ENCODE measurements around the gene MVB12B. TPM values are rescaled to one million over a fixed set of nuclear protein-coding genes. Genes with fewer than 3 reads are reported as not detected.

MVB12B gene
- total and polyA plus RNA-seq, 8 donors, result 19.9 to 25.3 (median 22.8) TPM

DNA sequence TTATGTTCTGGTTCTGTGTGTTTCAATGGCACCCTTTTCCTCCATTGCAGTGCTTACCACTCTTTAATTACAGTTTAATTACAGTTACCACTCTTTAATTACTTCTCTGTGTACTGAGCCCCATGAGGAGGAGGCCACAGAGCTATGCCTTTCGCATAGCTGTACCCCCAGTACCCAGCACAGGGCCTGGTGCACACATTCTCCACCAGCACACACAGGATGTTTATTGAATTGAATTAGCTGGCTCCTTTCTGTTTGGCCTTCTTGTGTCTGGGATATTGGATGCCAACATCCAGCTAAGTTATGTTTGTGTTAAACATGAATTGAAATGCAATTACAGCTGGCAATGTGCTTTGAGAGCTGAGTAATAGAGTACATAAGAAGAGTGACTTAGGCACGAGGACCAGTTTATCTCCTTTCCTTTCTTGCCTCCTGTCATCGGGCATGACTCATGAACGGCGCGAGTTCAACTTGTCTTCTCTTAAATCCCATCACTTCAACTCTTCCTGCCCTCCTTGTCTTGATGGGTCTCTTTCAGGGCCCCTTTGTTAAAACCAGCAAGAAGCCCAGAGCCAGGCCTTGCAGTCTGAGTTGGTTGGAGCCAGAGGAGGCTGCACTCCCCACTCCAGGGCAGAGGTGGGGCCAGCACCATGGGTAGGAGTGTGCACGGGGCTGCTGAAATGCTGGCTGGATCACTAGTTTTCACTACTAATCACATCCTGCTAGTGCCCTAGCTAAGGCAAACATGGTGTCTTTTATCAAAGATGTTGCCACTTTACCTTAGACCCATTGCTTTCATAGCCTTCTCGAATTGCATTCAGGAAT lies 37.4 kb downstream of the MVB12B start:
- H3K4me3 ChIP-seq, result no peak overlapping the region
- H3K4me1 ChIP-seq, result peaks cover 5 to 32% of the 10 kb centered on the region in 2 donors
- H3K36me3 ChIP-seq, result no peaks in the 10 kb centered on the region
- H3K27me3 ChIP-seq, result no peaks in the 10 kb centered on the region
- intact Hi-C loops (cut with DNase I), result no loop called here
- TF ChIP-seq, protein P1, sequence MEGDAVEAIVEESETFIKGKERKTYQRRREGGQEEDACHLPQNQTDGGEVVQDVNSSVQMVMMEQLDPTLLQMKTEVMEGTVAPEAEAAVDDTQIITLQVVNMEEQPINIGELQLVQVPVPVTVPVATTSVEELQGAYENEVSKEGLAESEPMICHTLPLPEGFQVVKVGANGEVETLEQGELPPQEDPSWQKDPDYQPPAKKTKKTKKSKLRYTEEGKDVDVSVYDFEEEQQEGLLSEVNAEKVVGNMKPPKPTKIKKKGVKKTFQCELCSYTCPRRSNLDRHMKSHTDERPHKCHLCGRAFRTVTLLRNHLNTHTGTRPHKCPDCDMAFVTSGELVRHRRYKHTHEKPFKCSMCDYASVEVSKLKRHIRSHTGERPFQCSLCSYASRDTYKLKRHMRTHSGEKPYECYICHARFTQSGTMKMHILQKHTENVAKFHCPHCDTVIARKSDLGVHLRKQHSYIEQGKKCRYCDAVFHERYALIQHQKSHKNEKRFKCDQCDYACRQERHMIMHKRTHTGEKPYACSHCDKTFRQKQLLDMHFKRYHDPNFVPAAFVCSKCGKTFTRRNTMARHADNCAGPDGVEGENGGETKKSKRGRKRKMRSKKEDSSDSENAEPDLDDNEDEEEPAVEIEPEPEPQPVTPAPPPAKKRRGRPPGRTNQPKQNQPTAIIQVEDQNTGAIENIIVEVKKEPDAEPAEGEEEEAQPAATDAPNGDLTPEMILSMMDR (IDR thresholded peaks at IDR 0.05), result no peak
- no peak overlapping the region for H3K27ac ChIP-seq
- DNase-seq (no peak), ATAC-seq (peak; percentile 65)
- peaks cover 5 to 21% of the 10 kb centered on the region in 2 donors for H3K9me3 ChIP-seq

DNA sequence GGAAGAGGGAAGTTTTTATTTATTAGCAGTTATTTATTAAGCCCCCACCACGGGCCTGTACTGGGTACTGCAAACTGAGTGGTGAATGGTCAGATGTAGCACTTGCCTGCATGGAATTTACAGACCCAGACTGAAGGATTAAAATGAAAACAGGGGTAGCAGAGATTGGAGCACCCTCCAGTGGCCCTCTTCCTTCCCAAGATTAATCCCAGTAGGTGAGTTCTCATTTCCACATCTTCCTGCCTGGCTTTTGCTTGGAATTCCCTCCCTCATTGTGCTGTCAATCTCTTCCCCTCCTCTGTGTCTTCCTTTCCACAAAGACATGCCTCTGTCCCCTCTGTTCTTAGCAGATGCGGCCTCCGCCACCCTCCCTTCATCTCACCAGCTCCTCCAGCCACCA lies 39.2 kb downstream of the MVB12B start:
- Histone ChIP-seq H3K4me3 (no peak overlapping the region), H3K36me3 (no peaks in the 10 kb centered on the region), H3K4me1 (peaks cover 5 to 32% of the 10 kb centered on the region in 2 donors), H3K9me3 (peaks cover 5 to 20% of the 10 kb centered on the region in 2 donors), H3K27ac (no peak overlapping the region), H3K27me3 (no peaks in the 10 kb centered on the region)
- intact Hi-C loops (cut with DNase I), result no loop called here
- TF ChIP-seq, protein P1 (IDR thresholded peaks at IDR 0.05), result no peak
- ATAC-seq (no peak), DNase-seq (no peak)

DNA sequence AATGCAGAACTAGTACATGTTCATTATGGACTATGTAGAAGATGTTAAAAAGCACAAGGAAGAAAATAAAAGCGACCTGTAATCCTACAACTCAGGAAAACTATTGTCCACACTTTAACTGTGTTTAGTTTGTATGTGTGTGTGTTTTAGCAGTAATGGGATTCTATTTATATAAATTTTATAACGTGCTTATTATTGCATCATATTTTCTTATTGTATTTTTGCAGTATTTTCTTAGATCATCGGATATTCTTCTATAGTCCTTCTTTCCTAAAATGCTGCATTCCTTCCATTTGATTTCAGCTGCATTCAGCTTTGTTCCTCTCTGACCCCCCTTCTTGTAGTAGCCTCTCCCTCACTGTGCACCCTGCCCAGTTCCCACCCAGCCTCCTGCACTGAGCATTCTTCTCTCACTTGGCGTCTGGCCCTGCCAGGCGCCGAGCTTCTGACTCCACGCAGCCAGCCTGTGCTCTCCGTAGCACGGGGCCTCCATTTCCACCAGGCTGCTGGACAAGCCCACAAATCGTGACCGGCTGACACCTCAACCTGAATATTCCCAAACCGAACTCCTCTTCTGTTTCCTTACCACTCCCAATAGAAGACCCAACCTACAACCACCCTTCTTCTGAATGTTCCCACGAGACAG lies 39.9 kb downstream of the MVB12B start:
- ATAC-seq (peak; percentile 45), DNase-seq (no peak)
- Histone ChIP-seq H3K36me3 (no peaks in the 10 kb centered on the region), H3K27me3 (no peaks in the 10 kb centered on the region), H3K9me3 (peaks cover 5 to 13% of the 10 kb centered on the region in 2 donors), H3K27ac (peak overlapping the region in 1 of 2 donors; percentile 24), H3K4me3 (no peak overlapping the region), H3K4me1 (peaks cover 5 to 32% of the 10 kb centered on the region in 2 donors)
- intact Hi-C loops (cut with DNase I), result no loop called here
- TF ChIP-seq, protein P1 (IDR thresholded peaks at IDR 0.05), result no peak

DNA sequence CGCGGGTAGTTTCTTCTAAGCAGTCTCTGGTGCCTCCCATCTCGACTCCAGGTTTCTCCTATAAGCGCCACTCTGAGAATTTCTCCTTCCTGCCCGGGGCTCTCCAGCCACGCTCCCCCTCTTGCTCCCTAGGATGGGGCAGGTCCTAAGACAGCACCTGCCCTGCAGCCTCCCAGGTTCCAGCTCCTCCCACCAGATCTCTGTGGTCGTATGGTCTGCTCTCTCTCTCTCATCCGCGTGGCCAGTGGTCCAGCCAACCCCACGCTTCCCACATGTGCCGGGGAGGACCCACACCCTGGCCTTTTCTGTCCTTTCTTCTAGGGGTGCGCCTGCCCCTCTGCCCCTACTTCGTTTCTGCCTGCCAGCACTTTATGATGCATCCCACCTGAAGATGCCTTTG lies 40.5 kb downstream of the MVB12B start:
- intact Hi-C loops (cut with DNase I), result no loop called here
- ATAC-seq, result no peak
- H3K4me1 ChIP-seq, result peaks cover 5 to 35% of the 10 kb centered on the region in 2 donors
- no peak overlapping the region for H3K27ac ChIP-seq
- no peaks in the 10 kb centered on the region for H3K36me3 ChIP-seq
- TF ChIP-seq, protein P1 (IDR thresholded peaks at IDR 0.05), result no peak
- DNase-seq, result no peak
- H3K27me3 ChIP-seq, result no peaks in the 10 kb centered on the region
- H3K9me3 ChIP-seq, result peaks cover under 1 to 6% of the 10 kb centered on the region in 2 donors
- no peak overlapping the region for H3K4me3 ChIP-seq

DNA sequence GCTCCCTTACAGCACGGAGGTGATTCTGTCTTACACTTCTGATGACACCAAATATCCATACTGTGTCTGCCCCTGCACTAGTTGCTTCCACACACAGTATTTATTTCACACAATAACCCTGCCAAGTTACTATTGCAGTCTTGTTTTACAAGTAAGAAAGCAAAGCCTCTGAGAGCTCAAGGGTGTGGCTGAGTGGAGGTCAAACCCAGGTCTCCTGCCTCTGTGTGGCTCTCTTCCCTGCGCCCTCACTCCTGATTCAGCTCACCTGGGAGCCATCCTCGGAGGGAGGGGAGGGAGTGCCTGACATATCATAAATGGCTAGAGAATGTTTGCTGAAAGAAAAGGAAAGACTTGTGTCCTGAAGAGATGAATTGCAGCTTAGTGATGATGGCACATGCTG lies 41.0 kb downstream of the MVB12B start:
- no peak overlapping the region for H3K4me3 ChIP-seq
- DNase-seq (peak in 1 of 4 donors; percentile 47), ATAC-seq (peak; percentile 85)
- intact Hi-C loops (cut with DNase I), result no loop called here
- peaks cover 6 to 40% of the 10 kb centered on the region in 2 donors for H3K4me1 ChIP-seq
- no peak overlapping the region for H3K27ac ChIP-seq
- no peaks in the 10 kb centered on the region for H3K36me3 ChIP-seq
- TF ChIP-seq, protein P1 (IDR thresholded peaks at IDR 0.05), result no peak
- peaks cover 0 to 1% of the 10 kb centered on the region in 2 donors for H3K9me3 ChIP-seq
- H3K27me3 ChIP-seq, result no peaks in the 10 kb centered on the region

Data from left lung (tissue), 10 donors.